GM19468 (cell line): ENCODE measurements around the gene CA10.

Experiments
- ATAC-seq: cut with Tn5 transposase; IDR thresholded peaks from one replicate; pipeline ENCODE4 v1.9.1; 2021; ENCODE audit warnings: mild to moderate bottlenecking, moderate library complexity, moderate number of reproducible peaks; ENCODE audit not compliant: unreplicated experiment; ENCODE audit errors: extremely low read depth

CA10 gene

DNA sequence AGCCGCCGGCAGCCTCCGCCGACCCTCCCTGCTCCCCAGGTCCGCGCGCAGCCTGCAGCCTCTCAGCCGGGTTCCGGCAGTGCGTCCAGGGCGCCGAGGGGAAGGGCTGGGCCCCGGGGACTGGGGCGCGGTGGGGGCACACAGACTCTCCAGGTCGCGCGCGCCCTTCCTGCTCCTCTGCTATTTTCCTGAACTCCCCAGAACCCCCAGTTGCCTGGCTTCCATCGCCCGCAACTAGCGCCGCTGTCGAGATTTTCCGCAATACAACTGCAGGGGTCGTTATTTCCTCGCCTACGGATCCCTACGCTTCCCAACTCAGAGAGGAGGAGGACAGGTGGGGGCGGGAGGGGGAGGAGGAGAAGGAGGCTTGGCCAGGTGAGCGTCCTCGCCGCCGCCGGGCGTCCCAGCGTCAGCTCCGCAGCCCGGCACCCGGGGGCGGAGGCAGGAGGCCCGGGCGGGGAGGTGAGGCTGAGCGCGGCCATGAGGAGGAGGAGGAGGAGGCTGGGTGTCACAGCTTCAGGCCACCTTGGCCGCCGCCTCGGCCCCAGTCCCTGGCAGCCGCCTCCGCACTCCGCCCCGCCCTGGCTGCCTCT, at the start of gene CA10:
TSS of gene CA10 (minus strand) at position 265 of the 593 bp plus-strand sequence.
- no peak for ATAC-seq

DNA sequence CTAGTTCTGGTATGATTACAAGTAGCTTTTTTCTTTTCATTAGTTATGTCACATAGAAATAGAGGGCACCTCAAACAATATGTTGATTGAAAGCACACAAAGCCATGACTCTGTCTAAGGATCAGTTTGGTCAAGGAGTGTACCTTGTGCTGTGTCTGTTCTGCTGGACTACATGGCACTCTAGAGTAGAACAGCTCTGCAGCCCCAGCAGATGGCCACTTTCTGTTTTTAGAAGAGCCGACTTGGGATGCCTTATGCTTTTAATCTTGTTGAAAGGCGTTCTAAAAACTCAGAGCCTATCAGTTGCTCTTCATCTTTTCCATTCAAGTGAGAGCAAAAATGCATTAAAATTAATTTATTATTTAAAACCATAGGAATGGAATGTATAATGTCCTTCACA, 49.3 kb upstream of the CA10 start:
- ATAC-seq: no peak

GRCh38 chr17:52202520-52203080, 44.1 kb upstream of the CA10 start:
- no peak for ATAC-seq

GRCh38 chr17:52201767-52202519, 43.4 kb upstream of the CA10 start:
- ATAC-seq: no peak

- ATAC-seq: no peak
Measured at GRCh38 chr17:52191491-52191890, 33.0 kb upstream of the CA10 start.

DNA sequence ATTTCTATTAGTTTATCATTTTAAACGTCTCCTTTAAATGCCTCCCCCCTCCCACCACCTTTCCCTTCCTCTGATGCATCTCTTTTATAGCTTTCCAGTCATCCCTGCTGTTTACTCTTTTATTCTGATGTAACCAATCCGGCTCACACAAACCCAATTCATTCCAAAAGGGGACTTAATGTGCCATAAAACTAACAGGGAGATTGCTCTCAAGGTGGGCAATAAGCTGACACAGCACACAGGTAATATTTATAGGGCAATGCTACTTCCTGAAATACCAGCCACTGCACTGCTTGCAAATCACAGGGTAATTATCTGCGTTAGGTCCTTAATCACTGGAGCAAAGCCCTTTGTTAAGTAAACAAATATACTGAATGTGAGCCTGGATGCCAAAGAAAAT, 23.3 kb upstream of the CA10 start:
- no peak for ATAC-seq

DNA sequence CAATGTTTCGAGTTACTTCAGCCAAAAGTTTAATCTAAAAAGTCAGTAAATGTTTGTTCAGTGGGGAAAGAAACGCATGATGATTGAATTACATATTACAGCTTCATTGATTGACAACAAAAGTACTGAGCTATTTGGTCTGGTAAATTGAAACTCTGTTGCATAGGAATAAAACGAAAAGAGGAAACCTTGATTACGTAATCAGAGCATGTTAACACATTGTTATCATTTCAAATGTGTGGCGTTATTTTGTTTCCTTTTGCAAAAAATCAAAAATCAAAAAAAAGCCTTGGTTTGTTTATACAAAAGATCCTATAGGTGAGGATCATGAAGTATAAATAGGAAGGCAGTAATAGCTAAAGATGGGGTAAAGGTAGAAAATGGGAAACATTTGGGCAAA, 19.5 kb upstream of the CA10 start:
- ATAC-seq: no peak

DNA sequence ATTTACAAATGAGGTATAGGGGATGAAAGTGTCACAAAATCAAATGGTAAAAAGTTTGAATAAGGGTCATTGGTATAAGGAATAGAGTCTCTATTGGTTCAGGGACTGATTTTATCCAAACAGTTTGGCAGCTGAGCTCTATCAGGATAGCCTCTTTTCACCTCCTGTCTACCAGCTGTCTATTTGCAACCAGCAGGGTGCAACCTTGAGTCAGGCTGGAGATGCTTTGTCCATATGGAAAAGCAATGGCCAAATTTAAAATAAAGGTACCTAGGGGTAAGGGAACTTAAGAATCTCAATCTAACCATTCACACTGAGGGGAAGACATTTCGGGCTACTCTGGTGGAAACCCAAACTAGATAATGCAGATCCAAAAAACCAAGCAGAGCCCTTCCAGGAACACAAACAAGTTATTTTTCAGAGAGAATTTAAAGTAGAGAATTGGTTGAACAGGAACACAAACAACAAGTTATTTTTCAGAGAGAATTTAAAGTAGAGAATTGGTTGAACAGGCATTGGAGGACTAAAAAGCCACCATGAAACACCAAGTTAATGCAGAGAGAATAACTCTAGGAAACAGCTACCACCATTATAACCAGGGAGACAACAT, 12.6 kb upstream of the CA10 start:
- ATAC-seq: no peak

- ATAC-seq: no peak
Measured at GRCh38 chr17:52160136-52160567, 1.6 kb upstream of the CA10 start.

- no peak for ATAC-seq
Measured at GRCh38 chr17:52159246-52160135, 977 bp upstream of the CA10 start.

DNA sequence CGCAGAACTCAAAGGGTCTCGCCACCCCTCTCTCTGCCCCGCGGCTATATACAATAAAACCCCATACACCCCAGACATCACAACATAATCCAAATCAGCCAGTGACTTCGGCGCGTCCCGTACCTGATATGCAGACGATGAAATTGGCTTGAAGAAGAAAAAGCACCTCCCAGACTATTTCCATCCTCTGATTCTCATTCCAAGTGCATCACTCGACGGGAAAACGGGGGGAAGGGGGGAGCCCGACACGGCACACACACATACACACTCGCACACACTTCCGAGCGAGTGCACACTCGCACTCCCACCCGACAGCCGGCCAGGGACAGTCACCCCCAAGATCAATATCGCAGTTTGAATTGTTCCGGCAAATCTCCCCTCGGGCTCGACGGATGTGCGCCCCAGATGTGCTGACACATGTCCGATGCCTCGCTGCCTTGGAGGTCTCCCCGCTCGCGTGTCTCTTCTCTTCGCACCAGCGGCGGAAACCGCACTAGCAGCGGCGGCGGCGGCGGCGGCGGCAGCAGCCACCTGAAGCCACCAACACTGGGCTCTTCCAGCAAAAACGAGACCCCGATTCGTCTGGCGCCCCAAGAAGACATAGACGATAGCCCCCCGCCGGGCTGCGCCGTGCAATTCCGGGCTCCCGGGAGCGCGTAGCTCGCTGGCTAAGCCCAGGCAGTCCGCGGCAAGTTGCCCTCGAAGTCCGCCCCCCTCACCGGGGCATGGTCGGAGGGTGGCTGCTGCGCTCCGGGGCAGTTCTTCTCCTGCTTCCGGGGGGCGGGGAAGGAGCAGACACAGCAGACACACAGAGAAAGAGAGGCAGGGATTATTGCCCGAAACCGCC, 688 bp downstream of the CA10 start:
- ATAC-seq: no peak

GRCh38 chr17:52156576-52157570, 1.6 kb downstream of the CA10 start:
- no peak for ATAC-seq

DNA sequence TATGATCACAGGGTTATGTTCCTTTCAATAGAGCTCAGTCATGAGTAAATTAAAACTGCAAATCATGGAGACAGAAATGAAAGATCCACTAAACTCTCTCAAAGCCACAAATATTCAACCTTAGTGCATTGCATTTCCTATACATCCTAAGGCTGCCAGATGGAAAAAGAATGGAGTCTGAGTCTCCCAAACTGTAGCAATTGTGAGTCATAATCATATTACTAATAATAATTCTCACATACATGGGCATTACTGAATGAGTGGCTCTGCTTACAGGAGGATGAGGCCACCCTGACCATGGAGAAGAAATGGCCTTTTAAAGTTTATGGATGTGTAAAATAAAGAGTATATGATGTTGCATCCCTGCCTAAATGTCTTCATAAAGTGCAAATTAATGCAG, 3.2 kb downstream of the CA10 start:
- ATAC-seq: no peak

GRCh38 chr17:52154466-52154865, 4.0 kb downstream of the CA10 start:
- ATAC-seq: no peak

GRCh38 chr17:52150935-52151334, 7.6 kb downstream of the CA10 start:
- ATAC-seq: no peak

GRCh38 chr17:52149626-52150025, 8.9 kb downstream of the CA10 start:
- ATAC-seq: no peak

- ATAC-seq: no peak
Measured at GRCh38 chr17:52148969-52149351, 9.6 kb downstream of the CA10 start.

DNA sequence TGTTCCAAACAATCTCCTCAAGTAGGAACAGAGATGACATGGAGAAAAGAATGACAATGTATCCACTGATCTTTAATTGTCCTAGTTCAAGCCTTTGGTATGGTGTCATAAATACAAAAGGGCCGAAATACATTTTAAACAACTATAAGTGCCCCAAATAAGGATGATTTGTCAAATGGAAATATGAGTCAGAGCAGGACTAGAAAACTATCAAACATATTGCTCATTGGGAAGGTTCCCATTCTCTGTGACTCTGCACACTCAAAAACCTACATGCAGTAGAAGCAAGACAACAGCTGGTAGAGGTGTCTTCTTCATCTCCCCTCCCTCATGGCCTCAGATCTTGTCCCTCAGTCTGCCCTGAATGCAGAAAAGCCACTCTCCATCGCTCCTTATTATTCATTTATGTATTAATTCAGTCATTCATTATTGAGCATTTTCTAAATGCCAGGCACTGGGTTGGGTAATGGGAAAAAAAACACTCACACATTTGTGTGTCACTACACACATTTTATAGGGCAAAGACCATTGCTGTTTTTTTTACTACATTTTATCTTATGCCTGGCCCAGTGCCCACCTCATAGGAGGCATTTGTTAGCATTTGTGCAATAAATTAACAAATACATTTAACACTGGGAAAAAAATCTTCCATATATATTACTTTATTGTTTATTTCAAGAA, 10.1 kb downstream of the CA10 start:
- no peak for ATAC-seq
